Stimulated activated CD4-positive, alpha-beta T cell treated with anti-CD3 and anti-CD28 coated beads, TNF-alpha, amount 100 ng/mL, for 24 hours (primary cell): ENCODE data around the gene RIMBP2.
"Not testable (repeated sequence)": the region's sequence is repeated elsewhere in the genome, so short reads cannot be mapped to it uniquely, and the experiment has no call there.

ENCODE experiments used
- DNase-seq, 3 experiments: peaks; one replicate each; pipeline ENCODE4 v3.0.0-alpha.2; 2020; ENCODE audit warnings: low read depth in 3 of 3

The RIMBP2 gene

DNA sequence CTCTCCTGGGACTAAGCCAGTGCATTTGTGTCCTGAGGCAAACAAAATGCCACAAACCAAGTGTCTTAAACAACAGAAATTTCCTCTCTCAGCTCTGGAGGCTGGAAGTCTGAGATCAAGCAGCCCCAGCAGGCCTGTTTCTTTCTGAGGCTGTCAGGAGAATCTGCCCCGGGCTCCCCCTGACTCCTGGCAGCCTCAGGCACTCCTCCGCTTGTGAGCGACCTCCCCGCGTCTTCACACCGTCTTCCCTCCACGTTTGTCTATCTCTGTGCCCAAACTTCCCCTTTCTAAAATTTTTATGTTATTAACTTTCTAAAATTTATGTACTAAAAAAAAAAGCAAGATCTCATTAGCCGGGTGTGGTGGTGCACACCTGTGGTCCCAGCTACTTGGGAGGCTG, 59.7 kb downstream of the RIMBP2 start:
- DNase-seq: no peak

DNA sequence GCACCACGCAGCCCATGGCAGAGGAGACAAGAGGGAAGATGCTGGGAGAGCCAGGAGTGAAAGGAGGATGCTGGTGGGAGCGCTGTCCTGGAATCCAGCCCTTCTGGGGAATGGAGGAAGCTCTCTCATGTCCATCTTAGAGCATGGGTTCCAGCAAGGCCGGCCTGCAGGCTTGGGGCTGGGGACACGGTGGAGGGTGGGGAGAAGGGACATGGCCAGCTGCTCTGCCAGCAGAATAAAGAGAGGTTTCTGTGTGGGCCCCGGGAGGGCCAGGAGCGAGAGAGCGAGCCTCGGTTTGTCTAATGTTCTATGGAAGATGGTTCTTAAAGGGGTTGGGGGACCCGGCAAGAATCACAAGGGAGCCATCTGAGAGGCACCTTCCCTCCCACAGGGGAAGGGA, 60.2 kb downstream of the RIMBP2 start:
- DNase-seq: no peak

DNA sequence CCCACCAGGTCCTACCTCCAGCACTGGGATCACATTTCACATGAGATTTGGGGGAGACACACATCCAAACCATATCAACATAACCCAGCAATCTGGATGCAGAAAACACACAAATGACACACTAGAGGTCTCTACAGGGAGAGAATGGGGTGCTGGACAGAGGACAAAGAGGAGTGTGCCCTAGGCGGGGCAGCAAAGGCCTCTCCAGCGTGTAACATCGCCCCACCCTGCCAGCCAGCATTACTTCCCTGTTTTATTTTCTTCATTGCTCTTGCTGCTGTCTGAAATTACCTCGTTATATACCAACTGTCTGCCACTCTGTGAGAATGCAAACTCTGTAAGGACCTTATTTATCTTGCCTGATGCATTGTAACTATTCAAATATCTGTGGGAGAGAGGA, 61.1 kb downstream of the RIMBP2 start:
- no peak for DNase-seq

DNA sequence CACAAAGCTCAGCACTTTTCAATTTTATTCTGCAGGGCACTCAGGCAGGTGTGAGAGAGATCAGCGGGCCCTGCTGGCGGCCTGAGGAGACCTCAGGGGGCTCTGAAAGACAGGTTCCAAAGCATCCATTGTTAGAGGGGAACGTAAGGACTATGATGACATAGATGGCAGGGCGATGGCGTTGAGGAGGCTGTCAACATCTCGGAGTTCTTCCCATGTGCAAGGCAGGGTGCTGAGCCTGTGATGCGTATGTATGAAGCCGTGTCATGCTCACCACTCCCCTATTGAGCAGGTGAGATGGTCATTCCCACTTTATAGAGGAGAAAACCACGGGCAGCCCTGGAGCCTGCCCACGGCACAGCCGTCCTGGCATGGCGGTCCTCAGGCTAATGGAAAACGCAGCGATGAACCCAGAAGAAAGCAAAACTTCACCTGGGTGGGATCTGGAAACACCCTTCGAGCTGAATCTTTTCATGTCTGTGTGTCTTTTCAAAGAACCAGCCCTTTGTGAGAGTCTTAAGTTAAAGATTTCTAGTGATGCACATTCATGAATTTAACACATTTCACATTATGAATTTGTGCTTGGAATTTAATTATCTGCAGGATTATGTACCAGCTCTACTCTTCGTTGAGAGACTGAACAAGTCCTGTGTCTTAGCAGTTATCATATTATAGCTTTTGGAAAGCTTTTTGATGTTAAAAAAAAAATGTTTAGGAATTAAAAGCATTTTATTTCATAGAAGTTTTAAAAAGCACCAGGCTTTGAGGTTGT, 64.7 kb downstream of the RIMBP2 start:
- no peak for DNase-seq

GRCh38 chr12:130650131-130650530, 66.0 kb downstream of the RIMBP2 start:
- no peak for DNase-seq

- no peak for DNase-seq
Observed at GRCh38 chr12:130649101-130650045, 66.7 kb downstream of the RIMBP2 start.

GRCh38 chr12:130647814-130648213, 68.3 kb downstream of the RIMBP2 start:
- no peak for DNase-seq

DNA sequence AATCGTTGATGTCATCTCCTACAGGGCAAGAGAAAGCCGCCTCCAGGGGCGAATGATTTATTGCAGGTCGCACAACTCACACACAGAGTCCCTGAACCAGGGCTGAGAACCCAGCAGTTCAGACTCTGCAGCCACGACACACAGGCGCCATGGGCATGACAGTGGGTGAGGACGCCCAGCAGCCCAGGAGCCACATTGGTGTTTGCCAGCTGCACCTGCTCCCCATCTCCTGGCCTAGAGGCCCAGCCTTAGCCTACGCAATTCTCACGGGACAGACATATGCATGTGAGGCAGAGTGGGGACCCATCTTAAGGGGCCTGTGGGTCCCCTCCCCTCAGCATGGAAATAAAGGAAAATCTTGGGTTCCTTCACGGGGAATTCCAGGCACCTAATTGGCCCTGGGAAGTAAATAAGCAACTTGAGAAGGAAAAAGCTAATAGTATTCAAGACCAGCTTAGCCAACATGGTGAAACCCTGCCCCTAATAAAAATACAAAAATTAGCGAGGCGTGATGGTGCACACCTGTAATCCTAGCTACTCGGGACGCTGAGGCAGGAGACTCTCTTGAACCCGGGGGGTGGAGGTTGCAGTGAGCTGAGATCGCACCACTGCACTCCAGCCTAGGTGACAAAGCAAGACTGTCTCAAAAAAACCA, 69.3 kb downstream of the RIMBP2 start:
- DNase-seq: no peak

GRCh38 chr12:130646191-130646590, 69.9 kb downstream of the RIMBP2 start:
- not testable (repeated sequence) for DNase-seq

DNA sequence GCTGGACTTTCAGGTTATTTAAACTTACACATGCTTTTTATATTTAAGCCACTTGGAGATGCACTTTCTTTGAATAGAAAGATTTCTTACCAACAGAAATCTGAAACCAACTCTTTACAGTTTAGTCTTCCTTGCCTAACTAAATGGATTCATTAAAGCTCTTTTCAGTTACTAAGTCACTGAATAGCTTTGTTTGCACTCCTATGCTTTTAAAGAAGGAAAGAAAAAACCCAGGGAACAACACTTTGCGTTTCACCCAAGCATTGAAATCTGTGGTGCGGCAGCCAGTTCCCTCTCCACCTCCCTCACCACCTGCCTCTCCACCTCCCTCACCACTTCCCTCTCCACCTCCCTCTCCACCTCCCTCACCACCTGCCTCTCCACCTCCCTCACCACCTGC, 70.3 kb downstream of the RIMBP2 start:
- no peak for DNase-seq

DNA sequence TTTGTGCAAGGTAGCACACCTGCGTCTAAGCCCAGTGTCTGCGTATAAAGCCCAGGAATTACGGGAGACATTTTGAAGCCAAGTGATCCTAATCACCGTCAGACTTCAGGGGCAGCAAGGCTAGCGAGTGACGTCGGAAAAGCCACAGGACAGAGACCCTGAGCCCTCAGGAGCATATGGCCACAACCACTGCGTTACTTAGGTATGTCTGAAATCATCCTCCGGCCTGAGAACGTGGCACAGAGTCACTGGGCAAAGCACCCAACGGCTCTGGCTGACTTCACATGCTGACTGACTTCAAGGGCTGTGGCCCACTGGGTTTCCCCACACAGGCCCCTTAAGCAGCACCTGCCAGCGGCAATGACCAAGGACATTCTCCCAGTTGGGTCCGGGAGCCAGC, 71.5 kb downstream of the RIMBP2 start:
- no peak for DNase-seq

DNA sequence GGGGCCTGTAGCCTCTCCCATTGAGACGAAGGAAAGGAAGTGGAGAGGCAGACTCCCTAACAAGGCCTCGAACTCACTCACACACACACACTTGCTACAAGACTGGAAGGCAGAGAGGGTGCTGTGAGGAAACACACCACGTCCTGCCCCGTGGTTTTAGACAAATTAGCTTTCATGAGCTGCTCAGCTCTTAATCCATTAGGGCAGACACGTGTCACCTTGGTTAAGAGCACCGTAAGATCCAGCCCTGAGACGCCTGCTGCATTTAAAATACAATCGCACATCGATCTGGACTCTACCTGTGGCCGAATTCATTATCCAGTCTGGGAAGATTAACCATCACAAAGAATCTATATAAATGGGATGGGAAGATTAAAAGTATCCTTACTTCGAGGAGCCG, 72.0 kb downstream of the RIMBP2 start:
- DNase-seq: no peak

GRCh38 chr12:130642856-130643255, 73.2 kb downstream of the RIMBP2 start:
- DNase-seq: no peak

- no peak for DNase-seq
Observed at GRCh38 chr12:130641533-130642184, 74.4 kb downstream of the RIMBP2 start.

DNA sequence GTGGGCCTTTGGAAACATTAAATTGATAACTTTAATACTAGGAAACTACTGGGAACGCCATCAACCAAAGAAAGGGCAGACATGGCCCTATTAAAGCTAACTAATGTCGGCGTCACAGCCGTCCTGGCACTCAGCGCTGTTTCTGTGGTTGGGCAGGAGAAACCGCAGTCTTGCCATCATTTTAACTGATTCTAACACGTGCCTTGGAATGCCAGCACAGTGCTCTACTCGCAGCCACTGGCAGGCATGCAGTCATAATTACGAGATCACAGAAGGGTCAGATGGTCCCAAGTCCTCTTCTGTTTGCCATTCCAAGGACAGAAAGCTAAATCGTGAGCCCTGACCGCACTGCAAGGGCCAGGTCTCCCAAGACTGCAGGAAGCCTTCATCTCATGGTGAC, 75.2 kb downstream of the RIMBP2 start:
- no peak for DNase-seq

GRCh38 chr12:130640496-130640895, 75.6 kb downstream of the RIMBP2 start:
- DNase-seq: no peak

GRCh38 chr12:130639476-130640424, 76.3 kb downstream of the RIMBP2 start:
- no peak for DNase-seq

DNA sequence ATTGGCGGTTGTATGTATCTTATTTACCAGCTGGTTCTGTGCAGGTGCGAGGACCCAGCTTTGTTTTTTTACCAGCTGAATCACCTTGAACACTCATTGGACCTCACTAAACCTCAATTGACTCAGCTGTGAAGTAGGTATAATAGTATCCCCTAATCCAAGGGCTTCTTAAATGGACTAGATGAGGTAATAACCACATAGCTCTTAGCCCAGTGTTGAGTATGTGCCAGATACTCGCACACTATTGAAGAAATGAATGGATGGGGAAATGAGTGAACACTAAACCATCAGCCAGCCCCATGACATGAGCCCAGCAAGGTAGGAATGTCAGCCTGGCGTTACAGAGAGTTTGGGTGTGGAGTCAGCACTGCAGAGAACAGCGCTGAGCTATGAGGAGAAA, 79.7 kb downstream of the RIMBP2 start:
- no peak for DNase-seq

DNA sequence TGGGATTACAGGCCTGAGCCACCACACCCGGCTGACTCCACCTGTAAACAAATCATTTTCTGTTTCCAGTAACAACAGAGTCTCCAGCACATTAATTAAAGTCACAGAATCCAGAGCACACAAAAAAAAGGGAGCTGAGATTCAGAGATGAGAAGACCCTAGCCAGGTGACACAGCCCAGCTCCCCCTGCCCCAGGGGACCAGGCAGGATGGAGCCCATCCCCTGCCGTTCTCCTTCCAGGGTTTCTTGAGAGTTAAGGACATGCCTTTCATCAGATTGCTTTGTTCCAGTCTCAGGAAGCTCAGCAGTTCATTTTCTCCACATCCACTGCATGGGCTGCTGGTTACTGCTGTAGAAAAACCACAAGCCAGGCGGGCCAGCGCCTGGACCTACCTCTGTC, 81.2 kb downstream of the RIMBP2 start:
- no peak for DNase-seq

- no peak for DNase-seq
Observed at GRCh38 chr12:130633771-130634170, 82.3 kb downstream of the RIMBP2 start.

GRCh38 chr12:130632642-130633041, 83.5 kb downstream of the RIMBP2 start:
- no peak for DNase-seq
